ENCODE measurements around the gene FBXL16. TPM values are rescaled to one million over a fixed set of nuclear protein-coding genes. Genes with fewer than 3 reads are reported as not detected.

Gene FBXL16
- total and polyA plus RNA-seq, 9 of the 15 experiments (the other 6 are each of a cell fraction or from before 2014, with no cell fraction given): 0.21 to 8.2 (median 1.7) TPM

- TF ChIP-seq ATF6 (CRISPR knock-in tag; IDR thresholded peaks at IDR 0.05) (no peak), SIN3A (IDR thresholded peaks at IDR 0.05; ENCODE audit: borderline replicate concordance in 2 of 2, control insufficient read depth in 1 of 2, low read depth in 2 of 2, low read length in 2 of 2) (peak; percentile 52 to 83; a peak in 2 of 4 replicates), PCBP2 (IDR thresholded peaks at IDR 0.05; ENCODE audit: low read depth, low read length, poor library complexity, severe bottlenecking) (no peak), CSDE1 (IDR thresholded peaks at IDR 0.05) (no peak), ZNF592 (IDR thresholded peaks at IDR 0.05) (peak; percentile 81), CBFA2T2 (conservative IDR thresholded peaks at IDR 0.05) (no peak), RBM15 (IDR thresholded peaks at IDR 0.05; ENCODE audit: insufficient read depth, low read length) (no peak), IFI16 (CRISPR knock-in tag; IDR thresholded peaks at IDR 0.05) (no peak), ZNF347 (CRISPR knock-in tag; IDR thresholded peaks at IDR 0.05; ENCODE audit: low read depth) (no peak), FOSL1 (tag; conservative IDR thresholded peaks at IDR 0.05) (0 out of 2 replicates have a peak, but pooled peaks have one; percentile 23), PYGO2 (tag; IDR thresholded peaks at IDR 0.05) (no peak), USF1 (CRISPR knock-in tag; IDR thresholded peaks at IDR 0.05) (no peak), POLR3A (IDR thresholded peaks at IDR 0.05; ENCODE audit: borderline replicate concordance, extremely low read depth, insufficient read depth, insufficient read length) (no peak), STAT5A (IDR thresholded peaks at IDR 0.05; ENCODE audit: borderline replicate concordance, low read length) (no peak; the same call in 1 of the 2 replicates), ZNF212 (CRISPR knock-in tag; IDR thresholded peaks at IDR 0.05) (no peak), POLR2H (tag; IDR thresholded peaks at IDR 0.05; ENCODE audit: low read depth) (no peak)
- TF ChIP-seq, protein P1, sequence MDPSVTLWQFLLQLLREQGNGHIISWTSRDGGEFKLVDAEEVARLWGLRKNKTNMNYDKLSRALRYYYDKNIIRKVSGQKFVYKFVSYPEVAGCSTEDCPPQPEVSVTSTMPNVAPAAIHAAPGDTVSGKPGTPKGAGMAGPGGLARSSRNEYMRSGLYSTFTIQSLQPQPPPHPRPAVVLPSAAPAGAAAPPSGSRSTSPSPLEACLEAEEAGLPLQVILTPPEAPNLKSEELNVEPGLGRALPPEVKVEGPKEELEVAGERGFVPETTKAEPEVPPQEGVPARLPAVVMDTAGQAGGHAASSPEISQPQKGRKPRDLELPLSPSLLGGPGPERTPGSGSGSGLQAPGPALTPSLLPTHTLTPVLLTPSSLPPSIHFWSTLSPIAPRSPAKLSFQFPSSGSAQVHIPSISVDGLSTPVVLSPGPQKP (CRISPR knock-in tag; IDR thresholded peaks at IDR 0.05): no peak
Observed at GRCh38 chr16:667780-668518, 37.7 kb downstream of the FBXL16 start, which contains the start of gene RHOT2 (continued).

All from K562 (cell line).